Stomach (tissue), 9 donors: ENCODE results near the gene PHRF1. TPM values are rescaled to one million over a fixed set of nuclear protein-coding genes. Genes with fewer than 3 reads are reported as not detected.

ENCODE experiments used
- DNase-seq, 2 donors: peaks; one replicate each; pipeline versions ENCODE4 v3.0.0 to v3.0.0-alpha.2; 2013 to 2019
- H3K27ac ChIP-seq, 5 donors: fragments of 200-600 bp in 4 of 5; sonication (generic) in 4 of 5; one replicate each; pipeline ENCODE4 v1.5.1; 2013 to 2019; ENCODE audit warnings: mild to moderate bottlenecking in 1 of 5, moderate library complexity in 1 of 5
- H3K27me3 ChIP-seq, 3 donors: fragments of 200-600 bp; sonication (generic); one replicate each; pipeline ENCODE4 v1.5.1; 2017 to 2019; ENCODE audit warnings: mixed run types in 1 of 3
- H3K36me3 ChIP-seq, 4 donors: fragments of 200-600 bp; sonication (generic); 1 replicate in 3 of 4; 2 replicates in 1 of 4; pipeline ENCODE4 v1.5.1; 2016 to 2019
- H3K4me1 ChIP-seq, 4 donors: fragments of 200-600 bp; sonication (generic); one replicate each; pipeline ENCODE4 v1.5.1; 2016 to 2019
- H3K4me3 ChIP-seq, 4 donors: fragments of 200-600 bp; sonication (generic) in 3 of 4; one replicate each; pipeline ENCODE4 v1.5.1; 2016 to 2019; ENCODE audit warnings: mild to moderate bottlenecking in 1 of 4
- H3K9me3 ChIP-seq, 4 donors: fragments of 200-600 bp; sonication (generic); one replicate each; pipeline ENCODE4 v1.5.1; 2016 to 2019
- CTCF ChIP-seq, 7 experiments: fragments of 450-650 bp in 4 of 7; fragments of 200-600 bp in 3 of 7; sonication (generic) in 3 of 7; IDR thresholded peaks; one replicate each; pipeline ENCODE4 v1.5.1; 2016 to 2019; ENCODE audit warnings: antibody characterized with exemption in 7 of 7, control low read depth in 2 of 7, mild to moderate bottlenecking in 1 of 7
- EP300 ChIP-seq: sonication (generic); formaldehyde crosslinking; IDR thresholded peaks from one replicate; pipeline ENCODE4 v1.6.1; 2017; ENCODE audit warnings: antibody characterized with exemption
- POLR2A ChIP-seq, 4 donors: fragments of 450-650 bp; IDR thresholded peaks; one replicate each; pipeline ENCODE4 v1.6.1; 2016; ENCODE audit warnings: antibody characterized with exemption in 4 of 4, control low read depth in 2 of 4, mild to moderate bottlenecking in 1 of 4, moderate library complexity in 1 of 4
- POLR2AphosphoS5 ChIP-seq, 3 donors: sonication (generic); formaldehyde crosslinking; IDR thresholded peaks; one replicate each; pipeline ENCODE4 v1.6.1; 2016; ENCODE audit warnings: antibody characterized with exemption in 3 of 3
- WGBS, 5 donors: extraction: QIAGEN DNeasy Blood & Tissue Kit in 3 of 5; methylation state at CpG; one replicate each; pipeline versions ENCODE4 v1.1.5 to v1.1.7; 2013 to 2018; 5-methylcytosine and 5-hydroxymethylcytosine counted together
- intact Hi-C: fragments of 100-400 bp; cut with DNase I; formaldehyde crosslinking; loops from one replicate; pipeline ENCODE4 v1.15.1; 2023; ENCODE audit warnings: low total_unique reads
- polyA plus RNA-seq, 3 donors: library from polyadenylated mRNA; stranded (reverse); fragments of 200-250 nt; gene quantifications; one replicate each; pipeline ENCODE4 v1.2.3, GENCODE V29; 2013
- total RNA-seq, 5 donors: library from RNA; depleted of rRNA; stranded (reverse); fragments of >200 nt; gene quantifications; one replicate each; pipeline versions ENCODE4 v1.1.0 to v1.2.3, GENCODE V29; 2014 to 2016
- donor health status: healthy with polysubstance abuse.
- donor health status: Bipolar disorder and iron deficiency.
- donor health status: healthy.

Gene PHRF1
- total and polyA plus RNA-seq, 8 donors = 7.9 to 60.8 (median 19.5) TPM

GRCh38 chr11:623999-624704, 47.9 kb downstream of the PHRF1 start:
- TF ChIP-seq POLR2A (IDR thresholded peaks at IDR 0.05) (no peak), POLR2AphosphoS5 (IDR thresholded peaks at IDR 0.05) (no peak), EP300 (no peak), CTCF (IDR thresholded peaks at IDR 0.05) (no peak)
- Histone ChIP-seq H3K9me3 (no peaks in the 10 kb centered on the region), H3K36me3 (peaks cover 0 to 32% (median 6%) of the 10 kb centered on the region in 4 donors), H3K4me3 (peak overlapping the region in 2 of 4 donors; percentile 5 to 10), H3K4me1 (peaks cover 27 to 50% (median 33%) of the 10 kb centered on the region in 4 donors), H3K27ac (no peak overlapping the region), H3K27me3 (peaks cover 0 to 45% (median 29%) of the 10 kb centered on the region in 3 donors)
- DNase-seq = peak; percentile 73 to 91
- 31 to 67% (median 52%) methylated on average over 22 to 25 of the region's 25 CpGs for WGBS, 5 donors
- intact Hi-C loops = no loop called here

GRCh38 chr11:624705-625635, 48.7 kb downstream of the PHRF1 start, which contains the start of gene CDHR5:
TSS of gene CDHR5 (minus strand) at chr11:624955. CDS start at chr11:624902, 53 bp downstream.
- no peak for TF ChIP-seq POLR2AphosphoS5 (IDR thresholded peaks at IDR 0.05)
- TF ChIP-seq CTCF (IDR thresholded peaks at IDR 0.05) = no peak
- TF ChIP-seq EP300 = no peak
- no peak for TF ChIP-seq POLR2A (IDR thresholded peaks at IDR 0.05)
- intact Hi-C loops = no loop called here

GRCh38 chr11:625636-626268, 49.5 kb downstream of the PHRF1 start:
- Histone ChIP-seq H3K36me3 (peaks cover 0 to 25% (median 3%) of the 10 kb centered on the region in 4 donors), H3K27ac (no peak overlapping the region), H3K4me1 (peaks cover 27 to 53% (median 35%) of the 10 kb centered on the region in 4 donors), H3K27me3 (peaks cover 0 to 45% (median 29%) of the 10 kb centered on the region in 3 donors), H3K9me3 (no peaks in the 10 kb centered on the region), H3K4me3 (no peak overlapping the region)
- TF ChIP-seq CTCF (IDR thresholded peaks at IDR 0.05) (no peak), EP300 (no peak), POLR2AphosphoS5 (IDR thresholded peaks at IDR 0.05) (no peak), POLR2A (IDR thresholded peaks at IDR 0.05) (no peak)
- intact Hi-C loops = no loop called here
- DNase-seq = peak in 1 of 2 donors; percentile 63
- 41 to 80% (median 51%) methylated on average over 19 to 22 of the region's 22 CpGs for WGBS, 5 donors

More at GRCh38 chr11:624705-625635, 48.7 kb downstream of the PHRF1 start, which contains the start of gene CDHR5:
- Histone ChIP-seq H3K36me3 (peaks cover 0 to 25% (median 3%) of the 10 kb centered on the region in 4 donors), H3K27me3 (peaks cover 0 to 45% (median 29%) of the 10 kb centered on the region in 3 donors), H3K9me3 (no peaks in the 10 kb centered on the region), H3K4me1 (peaks cover 27 to 56% (median 35%) of the 10 kb centered on the region in 4 donors), H3K4me3 (peak within 1 kb of the TSS in 2 of 4 donors; percentile 5 to 10), H3K27ac (no peak within 1 kb of the TSS)
- DNase-seq = peak in 1 of 2 donors; percentile 79
- WGBS, 5 donors = 32 to 75% (median 43%) methylated on average over 7 to 33 of the region's 33 CpGs
